KG1 (cell line): Measurements from ENCODE around the gene NELL1.
"Not testable (repeated sequence)": the region's sequence is repeated elsewhere in the genome, so short reads cannot be mapped to it uniquely, and the experiment has no call there.

Experiments
- DNase-seq: peaks from one replicate; lab custom pipeline; 2025; lab: John Stamatoyannopoulos, UW

The NELL1 gene

GRCh38 chr11:21110415-21110814 is 441.0 kb downstream of the NELL1 start:
- DNase-seq, result no peak

DNA sequence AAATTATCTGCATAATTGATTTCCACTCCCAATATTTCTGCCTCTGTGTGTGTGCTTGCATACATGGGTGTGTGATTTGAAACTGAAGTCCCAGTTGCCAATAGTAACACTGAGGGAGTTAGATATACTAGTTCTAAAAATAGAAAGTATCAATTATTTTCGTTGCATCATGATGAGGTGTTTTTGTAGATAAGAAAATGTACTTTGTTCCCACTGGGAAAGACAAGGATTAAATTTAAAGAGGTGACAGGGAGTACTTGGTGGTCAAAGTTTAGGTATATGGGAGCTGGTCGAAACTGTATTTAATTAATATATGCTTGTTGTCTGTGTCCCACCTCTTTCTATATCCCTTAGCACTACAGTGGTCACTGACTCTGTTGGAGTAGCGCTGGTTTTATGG is 444.5 kb downstream of the NELL1 start:
- DNase-seq, result no peak

DNA sequence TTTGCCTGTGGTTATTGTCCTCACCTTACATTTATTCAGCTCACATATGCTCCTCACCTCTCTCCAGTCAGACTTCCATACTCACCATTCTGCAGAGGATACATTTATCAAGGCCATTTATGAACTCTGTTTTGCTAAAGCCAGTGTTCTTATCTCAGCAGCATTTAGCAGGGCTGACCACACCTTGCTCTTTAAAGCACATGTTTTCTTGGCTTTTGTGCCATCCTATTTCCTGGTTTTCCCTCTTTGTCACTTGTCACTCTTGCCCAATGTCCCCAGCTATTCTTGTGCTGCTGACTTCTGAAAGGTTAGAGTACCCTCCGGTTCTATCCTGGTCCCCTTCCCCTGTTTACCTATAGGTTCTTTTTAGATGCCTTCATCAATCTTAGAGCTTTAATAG is 446.6 kb downstream of the NELL1 start:
- DNase-seq, result no peak

DNA sequence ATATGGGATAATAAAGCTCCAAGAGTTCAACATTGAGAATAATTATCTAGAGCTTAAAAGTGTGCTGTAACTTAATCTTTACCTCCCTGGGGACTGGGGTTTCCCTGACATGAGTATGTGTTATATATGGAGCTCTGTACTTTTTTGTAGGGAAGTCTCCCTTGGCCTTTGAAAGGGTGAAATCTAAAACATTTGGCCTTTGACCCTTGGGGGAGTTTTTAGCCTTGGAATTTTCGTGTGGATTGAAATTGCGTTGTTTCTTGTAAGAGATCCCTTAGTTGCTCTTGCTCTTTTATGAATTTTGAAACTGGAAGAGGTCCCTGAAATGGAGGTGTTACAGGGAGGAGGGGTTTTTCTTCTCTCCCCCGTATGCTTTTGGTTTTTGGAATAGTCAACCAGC is 450.0 kb downstream of the NELL1 start:
- no peak for DNase-seq

GRCh38 chr11:21121991-21122390 is 452.6 kb downstream of the NELL1 start:
- DNase-seq, result no peak

- no peak for DNase-seq
Observed at GRCh38 chr11:21122523-21122922, 453.1 kb downstream of the NELL1 start.

DNA sequence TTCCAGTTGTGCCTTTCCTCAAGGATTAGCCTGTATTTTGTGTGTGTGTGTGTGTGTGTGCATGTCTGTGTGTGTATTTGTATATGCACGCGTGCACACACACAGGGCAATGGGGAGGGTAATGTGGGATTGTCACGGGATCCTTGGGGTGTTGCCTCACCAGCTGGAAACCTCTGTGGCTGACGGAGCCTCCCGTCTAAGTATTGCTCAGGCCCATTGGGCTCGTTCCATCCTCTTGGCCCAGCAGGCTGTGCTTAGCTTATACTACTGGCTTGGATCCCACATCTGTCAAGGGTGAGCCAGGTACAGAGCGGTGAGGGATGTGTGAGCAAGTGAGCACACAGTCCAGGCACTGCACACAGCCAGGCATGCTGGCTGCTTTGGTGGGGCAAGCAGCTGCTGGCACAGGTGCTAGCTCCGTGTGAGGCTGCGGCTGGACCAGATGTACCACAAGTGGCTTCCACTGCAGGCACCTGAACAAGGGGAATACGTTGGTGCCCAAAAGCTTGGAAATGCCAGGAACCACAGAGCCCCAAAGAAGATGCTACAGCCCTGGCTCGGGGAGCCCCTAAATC is 462.8 kb downstream of the NELL1 start:
- DNase-seq, result no peak

- DNase-seq, result no peak
Observed at GRCh38 chr11:21133244-21133643, 463.9 kb downstream of the NELL1 start.

- no peak for DNase-seq
Observed at GRCh38 chr11:21133722-21134121, 464.3 kb downstream of the NELL1 start.

DNA sequence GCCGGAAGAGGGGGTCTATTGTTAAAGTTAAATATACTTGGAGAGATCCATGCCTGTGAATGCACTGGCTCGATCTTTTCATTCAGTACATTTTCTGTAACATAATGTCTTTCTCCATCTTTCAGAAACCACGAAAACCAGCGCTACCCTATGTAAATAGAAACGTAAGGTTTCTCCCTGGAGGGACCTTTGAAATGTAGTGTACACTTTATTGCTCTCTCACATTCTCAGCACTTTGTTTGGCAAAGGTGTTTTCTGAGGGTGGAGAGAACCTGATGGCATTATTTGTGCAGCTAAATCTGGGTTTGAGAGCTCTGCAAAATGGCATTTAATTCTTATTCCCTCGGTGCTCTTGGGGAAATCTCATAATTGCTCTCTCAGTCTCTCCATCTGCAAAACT is 468.4 kb downstream of the NELL1 start:
- no peak for DNase-seq

- not testable (repeated sequence) for DNase-seq
Observed at GRCh38 chr11:21141557-21141956, 472.2 kb downstream of the NELL1 start.

GRCh38 chr11:21142007-21142406 is 472.6 kb downstream of the NELL1 start:
- no peak for DNase-seq

GRCh38 chr11:21144531-21144930 is 475.1 kb downstream of the NELL1 start:
- DNase-seq, result no peak

GRCh38 chr11:21148376-21148775 is 479.0 kb downstream of the NELL1 start:
- DNase-seq, result no peak

DNA sequence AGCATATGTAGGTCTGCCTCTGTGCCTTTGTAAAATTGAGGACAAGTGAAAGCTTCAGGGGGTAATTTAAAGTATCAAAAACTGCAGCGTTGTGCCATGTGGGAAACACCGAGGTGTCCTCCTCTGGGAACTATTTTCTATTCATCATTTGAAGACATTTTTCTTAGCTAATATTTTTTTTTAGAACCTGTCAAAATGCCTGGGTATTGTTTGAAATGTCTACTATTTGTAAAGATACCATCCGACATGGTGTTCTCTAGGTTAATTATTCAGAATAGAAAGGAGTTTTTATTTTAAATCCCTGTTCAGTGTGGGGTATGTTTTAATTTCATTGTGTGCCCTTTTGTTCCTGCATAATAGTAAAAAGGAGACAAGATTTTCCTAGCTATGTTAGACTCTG is 490.8 kb downstream of the NELL1 start:
- no peak for DNase-seq

- DNase-seq, result no peak
Observed at GRCh38 chr11:21169639-21170038, 500.3 kb downstream of the NELL1 start.

- DNase-seq, result no peak
Observed at GRCh38 chr11:21173476-21173875, 504.1 kb downstream of the NELL1 start.

DNA sequence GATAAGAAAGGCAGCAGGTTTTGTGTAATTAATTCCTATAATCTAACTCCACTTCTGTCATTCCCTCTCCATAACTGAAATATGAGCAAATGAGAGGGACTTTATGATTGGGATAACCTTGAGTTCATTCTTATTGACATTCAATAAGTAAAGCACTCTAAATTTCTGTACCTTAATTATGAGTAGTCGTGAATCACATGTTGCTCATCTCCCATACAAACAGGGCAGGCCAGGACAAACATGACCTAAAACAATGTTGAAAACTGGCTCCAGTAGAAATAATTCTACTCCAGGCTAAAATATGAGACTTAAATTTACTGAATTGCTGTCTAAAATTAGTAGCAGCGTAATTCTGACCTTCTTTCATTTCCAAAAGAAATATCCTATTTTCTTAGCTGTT is 505.4 kb downstream of the NELL1 start:
- no peak for DNase-seq

DNA sequence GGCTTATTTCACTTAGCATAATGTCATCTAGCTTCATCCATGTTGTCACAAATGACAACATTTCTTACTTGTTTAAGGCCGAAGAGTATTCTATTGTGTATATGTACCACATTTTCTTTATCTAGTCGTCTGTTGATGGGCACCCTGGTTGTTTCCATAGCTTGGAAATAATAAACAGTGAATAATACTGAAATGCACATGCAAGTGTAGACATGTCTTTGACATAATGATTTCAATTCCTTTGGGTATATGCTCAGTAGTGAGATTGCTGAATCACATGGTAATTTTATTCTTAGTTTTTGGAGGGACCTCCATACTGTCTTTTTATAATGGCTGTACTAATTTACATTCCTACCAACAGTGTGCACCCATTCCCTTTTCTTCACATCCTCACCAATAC is 508.0 kb downstream of the NELL1 start:
- no peak for DNase-seq

- DNase-seq, result no peak
Observed at GRCh38 chr11:21179770-21180169, 510.4 kb downstream of the NELL1 start.

GRCh38 chr11:21180182-21180581 is 510.8 kb downstream of the NELL1 start:
- DNase-seq, result no peak

GRCh38 chr11:21185959-21186358 is 516.6 kb downstream of the NELL1 start:
- no peak for DNase-seq

DNA sequence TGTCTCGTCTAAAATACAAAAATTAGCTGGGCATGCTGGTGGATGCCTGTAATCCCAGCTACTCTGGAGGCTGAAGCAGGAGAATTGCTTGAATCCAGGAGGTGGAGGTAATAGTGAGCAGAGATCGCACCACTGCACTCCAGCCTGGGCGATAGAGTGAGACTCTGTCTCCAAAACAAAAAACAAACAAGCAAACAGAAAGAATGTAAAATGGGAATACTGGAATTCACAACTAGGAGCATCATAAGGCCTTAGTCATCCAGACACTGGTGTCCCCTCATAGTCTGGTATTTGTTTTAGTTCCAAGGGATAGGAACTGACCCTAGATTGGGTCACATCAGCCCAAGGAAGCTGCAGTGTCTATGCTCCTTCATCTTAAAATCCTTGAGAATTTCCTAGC is 520.8 kb downstream of the NELL1 start:
- no peak for DNase-seq

- DNase-seq, result no peak
Observed at GRCh38 chr11:21195995-21196394, 526.6 kb downstream of the NELL1 start.

GRCh38 chr11:21198498-21198897 is 529.1 kb downstream of the NELL1 start:
- DNase-seq, result no peak
